ENCODE measurements around the gene MRPS9. TPM values are rescaled to one million over a fixed set of nuclear protein-coding genes. Genes with fewer than 3 reads are reported as not detected.
A peak's percentile ranks its signal among the peaks of the same experiment; 100 is the strongest.

Gene MRPS9
- total RNA-seq, 1 experiment from 2014 or later: 49.7 TPM

- intact Hi-C loops (cut with micrococcal nuclease): no loop called here
- no peaks in the 10 kb centered on the region for H3K27me3 ChIP-seq (ENCODE audit: insufficient read depth, low read length)
- TF ChIP-seq, protein P1, sequence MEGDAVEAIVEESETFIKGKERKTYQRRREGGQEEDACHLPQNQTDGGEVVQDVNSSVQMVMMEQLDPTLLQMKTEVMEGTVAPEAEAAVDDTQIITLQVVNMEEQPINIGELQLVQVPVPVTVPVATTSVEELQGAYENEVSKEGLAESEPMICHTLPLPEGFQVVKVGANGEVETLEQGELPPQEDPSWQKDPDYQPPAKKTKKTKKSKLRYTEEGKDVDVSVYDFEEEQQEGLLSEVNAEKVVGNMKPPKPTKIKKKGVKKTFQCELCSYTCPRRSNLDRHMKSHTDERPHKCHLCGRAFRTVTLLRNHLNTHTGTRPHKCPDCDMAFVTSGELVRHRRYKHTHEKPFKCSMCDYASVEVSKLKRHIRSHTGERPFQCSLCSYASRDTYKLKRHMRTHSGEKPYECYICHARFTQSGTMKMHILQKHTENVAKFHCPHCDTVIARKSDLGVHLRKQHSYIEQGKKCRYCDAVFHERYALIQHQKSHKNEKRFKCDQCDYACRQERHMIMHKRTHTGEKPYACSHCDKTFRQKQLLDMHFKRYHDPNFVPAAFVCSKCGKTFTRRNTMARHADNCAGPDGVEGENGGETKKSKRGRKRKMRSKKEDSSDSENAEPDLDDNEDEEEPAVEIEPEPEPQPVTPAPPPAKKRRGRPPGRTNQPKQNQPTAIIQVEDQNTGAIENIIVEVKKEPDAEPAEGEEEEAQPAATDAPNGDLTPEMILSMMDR (IDR thresholded peaks at IDR 0.05 in 2 of 3, conservative IDR thresholded peaks at IDR 0.05 in 1 of 3; ENCODE audit: borderline replicate concordance in 1 of 3, insufficient read depth in 1 of 3, low read depth in 2 of 3, low read length in 2 of 3): peak in 2 of 3 experiments; percentile 10 to 11; a peak in 1 of 6 replicates
- TF ChIP-seq EGR1 (IDR thresholded peaks at IDR 0.05; ENCODE audit: low read depth) (no peak), JUND (IDR thresholded peaks at IDR 0.05) (no peak), FOSL1 (IDR thresholded peaks at IDR 0.05; ENCODE audit: low read depth) (no peak), EZH2 (IDR thresholded peaks at IDR 0.05) (no peak), TCF7L2 (IDR thresholded peaks at IDR 0.05; ENCODE audit: borderline replicate concordance, extremely low read depth, insufficient read depth, insufficient read length) (no peak)
- peak overlapping the region; percentile 26 for H2AFZ ChIP-seq (ENCODE audit: low read depth, low read length, poor library complexity, severe bottlenecking)
- H3K9me2 ChIP-seq (ENCODE audit: insufficient read depth): no peaks in the 10 kb centered on the region
- H3K4me2 ChIP-seq (ENCODE audit: low read length): peak overlapping the region; percentile 28; the same call in 1 of the 2 replicates
- H3K4me3 ChIP-seq (replicated peaks in 1 of 2; ENCODE audit: low read depth in 1 of 2, low read length in 2 of 2): no peak overlapping the region
- H4K20me1 ChIP-seq (ENCODE audit: insufficient read depth): no peaks in the 10 kb centered on the region
- ChIA-PET RAD21 (ENCODE audit: low non-redundant PET in 1 of 2, low total read pairs in 2 of 2, uncharacterized antibody in 2 of 2, unreplicated experiment in 2 of 2) (no interaction called here), POLR2A (no interaction called here), CTCF (no interaction called here)
- peak; percentile 82 for ATAC-seq
- no peak overlapping the region for H3K9ac ChIP-seq (ENCODE audit: low read length)
- peaks cover 3 to 9% of the 10 kb centered on the region in 2 experiments; a peak in 2 of 4 replicates for H3K4me1 ChIP-seq (ENCODE audit: control insufficient read depth in 1 of 2, insufficient read depth in 2 of 2, low read length in 2 of 2)
- H3K36me3 ChIP-seq (ENCODE audit: control insufficient read depth in 1 of 2, insufficient read depth in 2 of 2, low read length in 2 of 2): no peaks in the 10 kb centered on the region
- BruUV-seq (replicated peaks): no TSS peak
- DNase-seq (ENCODE audit: low read depth, low spot score): no peak
- H3K27ac ChIP-seq (ENCODE audit: low read depth, low read length): no peak overlapping the region
- H3K9me3 ChIP-seq (ENCODE audit: control insufficient read depth in 1 of 2, insufficient read depth in 1 of 2, low read depth in 1 of 2, low read length in 2 of 2): no peaks in the 10 kb centered on the region
- H3K79me2 ChIP-seq (ENCODE audit: insufficient read depth, low read length): no peaks in the 10 kb centered on the region
Observed at GRCh38 chr2:105125920-105126319, 88.1 kb downstream of the MRPS9 start.

DNA sequence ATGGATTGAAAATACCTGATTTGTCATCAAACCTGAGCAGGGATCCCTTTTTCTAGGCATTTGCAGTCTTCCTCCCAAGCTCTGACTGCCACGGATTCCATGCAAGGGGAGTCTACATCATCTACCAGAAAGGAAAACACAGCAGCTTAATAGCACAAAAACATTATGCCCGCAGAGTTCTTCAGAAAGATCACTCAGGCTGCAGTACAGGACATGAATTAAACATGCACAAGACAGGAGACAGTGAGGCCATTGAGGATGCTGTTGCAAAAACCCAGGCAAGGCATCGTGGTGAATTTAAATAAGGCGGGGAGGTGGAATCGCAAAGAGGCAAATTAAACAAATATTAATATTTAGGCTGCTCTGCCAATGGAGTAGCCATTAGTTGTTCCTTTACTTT, 88.5 kb downstream of the MRPS9 start:
- H3K9ac ChIP-seq (ENCODE audit: low read length): no peak overlapping the region
- no peaks in the 10 kb centered on the region for H3K27me3 ChIP-seq (ENCODE audit: insufficient read depth, low read length)
- ATAC-seq: no peak
- intact Hi-C loops (cut with micrococcal nuclease): no loop called here
- H3K9me3 ChIP-seq (ENCODE audit: control insufficient read depth in 1 of 2, insufficient read depth in 1 of 2, low read depth in 1 of 2, low read length in 2 of 2): no peaks in the 10 kb centered on the region
- RAD21 ChIA-PET (ENCODE audit: low non-redundant PET in 1 of 2, low total read pairs in 2 of 2, uncharacterized antibody in 2 of 2, unreplicated experiment in 2 of 2): no interaction called here
- CTCF ChIA-PET: no interaction called here
- H3K27ac ChIP-seq (ENCODE audit: low read depth, low read length): no peak overlapping the region
- no peaks in the 10 kb centered on the region for H3K79me2 ChIP-seq (ENCODE audit: insufficient read depth, low read length)
- H3K4me2 ChIP-seq (ENCODE audit: low read length): peak overlapping the region; percentile 28; the same call in 1 of the 2 replicates
- no peaks in the 10 kb centered on the region for H3K9me2 ChIP-seq (ENCODE audit: insufficient read depth)
- TF ChIP-seq ELF1 (IDR thresholded peaks at IDR 0.05; ENCODE audit: borderline replicate concordance, low read depth): no peak
- no peak for TF ChIP-seq ZNF274 (IDR thresholded peaks at IDR 0.05; ENCODE audit: low read depth, low read length)
- no TSS peak for BruUV-seq (replicated peaks)
- H4K20me1 ChIP-seq (ENCODE audit: insufficient read depth): no peaks in the 10 kb centered on the region
- no peak for DNase-seq (ENCODE audit: low read depth, low spot score)
- H2AFZ ChIP-seq (ENCODE audit: low read depth, low read length, poor library complexity, severe bottlenecking): peak overlapping the region; percentile 26
- no peak overlapping the region for H3K4me3 ChIP-seq (replicated peaks in 1 of 2; ENCODE audit: low read depth in 1 of 2, low read length in 2 of 2)
- peaks cover 3 to 9% of the 10 kb centered on the region in 2 experiments; a peak in 2 of 4 replicates for H3K4me1 ChIP-seq (ENCODE audit: control insufficient read depth in 1 of 2, insufficient read depth in 2 of 2, low read length in 2 of 2)
- POLR2A ChIA-PET: no interaction called here
- no peaks in the 10 kb centered on the region for H3K36me3 ChIP-seq (ENCODE audit: control insufficient read depth in 1 of 2, insufficient read depth in 2 of 2, low read length in 2 of 2)
